GM18520 (cell line): ENCODE measurements around the gene MACROD1.
"Not testable (repeated sequence)": the region's sequence is repeated elsewhere in the genome, so short reads cannot be mapped to it uniquely, and the experiment has no call there.

Experiments
- ATAC-seq: cut with Tn5 transposase; IDR thresholded peaks from one replicate; pipeline ENCODE4 v1.9.1; 2021; ENCODE audit not compliant: unreplicated experiment

MACROD1 gene

DNA sequence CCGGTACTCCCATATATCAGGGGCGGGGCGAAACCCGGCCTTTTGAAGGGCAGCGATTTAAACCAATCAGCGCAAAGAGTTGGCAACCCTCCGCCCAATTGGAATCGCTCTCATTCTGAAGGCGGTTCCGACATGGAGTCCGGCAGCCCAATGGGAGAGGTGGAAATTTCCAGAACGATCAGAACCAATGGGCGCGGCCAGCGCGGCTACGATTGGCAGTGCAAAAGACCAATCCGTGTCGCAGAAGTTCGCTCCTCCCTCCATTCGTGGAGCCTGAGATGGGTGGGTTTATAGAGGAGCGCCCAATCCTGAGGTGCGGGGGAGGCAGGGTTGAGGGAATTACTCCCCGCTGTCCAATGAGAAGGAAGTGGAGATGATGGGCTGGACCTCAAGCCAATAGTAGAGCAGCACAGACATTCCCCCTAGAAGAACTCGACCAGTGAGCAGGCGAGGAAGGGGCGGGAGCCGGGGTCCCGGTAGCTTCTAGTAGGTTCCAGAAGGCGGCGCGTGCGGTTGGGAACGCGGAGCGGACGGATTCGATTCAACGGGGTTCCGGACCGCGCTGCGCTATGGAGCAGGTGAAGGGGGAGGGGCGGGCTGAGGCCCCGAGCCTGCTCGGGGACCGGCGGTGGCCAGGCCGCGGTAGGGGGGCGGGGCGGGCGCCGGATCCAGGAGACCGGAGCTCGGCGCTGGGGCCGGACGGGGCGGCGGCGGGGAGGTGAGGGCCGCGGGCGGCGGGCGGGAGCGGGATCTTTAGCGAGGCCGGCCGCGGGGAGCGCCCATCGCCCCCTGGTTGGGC, 20.0 kb upstream of the MACROD1 start, which contains the start of gene STIP1:
TSS of gene STIP1 (plus strand) at position 479 of the 799 bp plus-strand sequence. CDS start at position 570, 91 bp downstream.
- peak; percentile 84 for ATAC-seq

DNA sequence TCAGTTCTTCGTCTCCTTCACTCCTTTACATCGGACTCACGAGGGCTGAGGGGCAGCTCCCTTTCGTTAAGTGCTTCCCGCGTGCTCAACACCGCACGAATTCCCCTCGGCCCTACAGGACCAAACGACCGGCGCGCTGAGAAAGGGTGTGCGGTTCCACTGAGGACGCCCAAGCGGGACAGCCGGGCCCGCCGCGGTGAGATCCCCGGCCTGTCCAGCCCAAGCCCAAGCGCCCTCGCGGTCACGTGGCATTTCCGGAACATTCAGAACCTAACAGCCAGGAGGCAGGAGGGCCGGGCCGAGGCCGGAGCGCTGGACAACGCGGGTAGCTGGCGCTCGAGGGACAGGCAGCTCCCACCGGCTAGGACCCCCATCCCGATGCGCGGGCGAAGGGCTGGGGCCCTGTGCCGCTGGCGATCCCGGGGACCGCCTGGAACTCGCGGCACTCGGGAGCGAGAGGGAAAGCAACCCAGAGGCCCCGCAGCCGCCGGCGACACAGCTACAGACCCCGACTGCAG, 19.3 kb upstream of the MACROD1 start:
- peak; percentile 17 for ATAC-seq

- ATAC-seq = no peak
Measured at GRCh38 chr11:64183890-64184289, 18.0 kb upstream of the MACROD1 start.

GRCh38 chr11:64181506-64182411, 15.8 kb upstream of the MACROD1 start:
- no peak for ATAC-seq

- no peak for ATAC-seq
Measured at GRCh38 chr11:64180891-64181290, 15.0 kb upstream of the MACROD1 start.

- ATAC-seq = no peak
Measured at GRCh38 chr11:64178951-64179639, 13.2 kb upstream of the MACROD1 start.

GRCh38 chr11:64178203-64178602, 12.3 kb upstream of the MACROD1 start:
- ATAC-seq = no peak

DNA sequence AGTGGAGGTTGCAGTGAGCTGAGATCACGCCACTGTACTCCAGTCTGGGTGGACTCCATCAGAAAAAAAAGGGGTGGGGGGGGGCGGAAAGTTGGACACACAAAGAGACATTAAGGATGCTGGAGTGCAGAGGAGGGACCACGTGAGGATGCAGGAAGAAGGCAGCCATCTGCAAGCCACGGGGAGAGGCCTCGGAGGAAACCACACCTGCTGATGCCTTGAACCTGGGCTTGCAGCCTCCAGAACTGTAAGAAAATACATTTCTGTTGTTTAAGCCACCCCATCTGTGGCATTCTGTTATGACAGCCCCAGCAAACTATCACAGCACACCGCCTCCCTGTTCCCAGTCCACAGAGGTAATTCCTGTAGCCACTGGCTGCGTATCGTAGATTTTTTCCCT, 10.8 kb upstream of the MACROD1 start:
- ATAC-seq = no peak

DNA sequence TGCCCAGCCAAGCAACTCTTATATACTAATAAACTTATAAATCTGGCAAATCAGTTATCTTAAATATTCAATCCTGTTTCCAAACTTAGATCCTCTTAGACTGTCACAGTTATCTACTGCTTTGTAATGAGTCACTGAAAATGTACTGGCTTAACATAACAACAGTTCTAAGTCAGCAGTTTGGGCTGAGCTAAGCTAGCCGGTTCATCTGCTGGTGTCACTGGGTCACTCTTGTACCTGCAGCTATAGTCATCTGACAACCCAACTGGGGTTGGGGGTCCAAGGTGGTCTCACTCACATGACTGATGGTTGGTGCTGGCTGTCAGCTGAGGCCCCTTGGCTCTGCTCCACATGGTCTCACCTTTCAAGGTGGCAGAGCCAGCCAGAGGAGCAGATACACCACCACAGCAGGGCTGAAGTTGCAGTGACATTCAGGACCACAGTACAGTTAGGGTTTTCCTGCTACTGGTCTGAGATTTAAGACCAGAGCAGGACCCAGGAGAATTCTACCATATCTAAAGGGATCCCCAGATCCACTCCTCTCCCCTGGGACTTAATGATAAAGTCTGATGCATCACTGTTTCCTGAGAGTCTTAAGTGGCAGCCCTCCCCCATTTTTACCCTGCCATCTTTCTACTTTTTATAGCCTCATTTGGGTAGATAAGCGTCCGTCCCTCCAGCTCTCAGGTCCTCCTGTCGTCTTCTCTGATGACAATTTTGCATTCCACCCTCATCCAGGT, 7.9 kb upstream of the MACROD1 start:
- ATAC-seq = no peak

DNA sequence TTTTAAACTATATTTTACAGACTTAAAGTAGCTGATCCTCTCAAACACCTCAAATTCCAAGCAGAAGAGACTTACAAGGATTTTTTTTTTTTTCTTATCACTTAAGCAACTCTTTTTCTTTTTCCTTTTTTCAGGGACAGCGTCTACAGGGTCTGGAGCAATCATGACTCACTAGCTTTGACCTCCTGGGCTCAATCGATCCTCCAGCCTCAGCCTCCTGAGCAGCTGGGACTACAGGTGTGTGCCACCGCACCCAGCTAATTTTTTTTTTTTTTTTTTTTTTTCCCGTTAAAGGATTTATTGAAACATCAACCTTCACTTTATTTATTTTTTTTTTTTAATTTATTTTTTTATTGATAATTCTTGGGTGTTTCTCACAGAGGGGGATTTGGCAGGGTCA, 4.5 kb upstream of the MACROD1 start:
- no peak for ATAC-seq

DNA sequence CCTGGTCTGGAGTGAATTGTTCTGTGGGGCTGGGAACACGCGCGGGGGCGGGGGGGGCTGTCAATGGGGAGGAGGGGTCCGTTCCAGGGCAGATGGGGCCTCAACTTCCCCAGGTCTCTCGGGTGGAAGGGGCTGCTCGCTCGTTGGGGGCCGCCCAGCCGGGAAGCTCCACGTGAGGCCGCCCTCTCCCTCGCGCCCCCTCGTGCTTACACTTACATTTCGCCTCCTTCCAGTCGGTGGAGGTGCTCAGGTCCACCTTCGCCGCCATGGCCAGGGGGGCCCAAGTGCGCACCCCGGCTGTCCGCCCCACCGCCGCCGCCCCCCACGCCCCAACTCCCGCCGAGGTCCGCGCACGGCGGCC, 452 bp downstream of the MACROD1 start:
- no peak for ATAC-seq

DNA sequence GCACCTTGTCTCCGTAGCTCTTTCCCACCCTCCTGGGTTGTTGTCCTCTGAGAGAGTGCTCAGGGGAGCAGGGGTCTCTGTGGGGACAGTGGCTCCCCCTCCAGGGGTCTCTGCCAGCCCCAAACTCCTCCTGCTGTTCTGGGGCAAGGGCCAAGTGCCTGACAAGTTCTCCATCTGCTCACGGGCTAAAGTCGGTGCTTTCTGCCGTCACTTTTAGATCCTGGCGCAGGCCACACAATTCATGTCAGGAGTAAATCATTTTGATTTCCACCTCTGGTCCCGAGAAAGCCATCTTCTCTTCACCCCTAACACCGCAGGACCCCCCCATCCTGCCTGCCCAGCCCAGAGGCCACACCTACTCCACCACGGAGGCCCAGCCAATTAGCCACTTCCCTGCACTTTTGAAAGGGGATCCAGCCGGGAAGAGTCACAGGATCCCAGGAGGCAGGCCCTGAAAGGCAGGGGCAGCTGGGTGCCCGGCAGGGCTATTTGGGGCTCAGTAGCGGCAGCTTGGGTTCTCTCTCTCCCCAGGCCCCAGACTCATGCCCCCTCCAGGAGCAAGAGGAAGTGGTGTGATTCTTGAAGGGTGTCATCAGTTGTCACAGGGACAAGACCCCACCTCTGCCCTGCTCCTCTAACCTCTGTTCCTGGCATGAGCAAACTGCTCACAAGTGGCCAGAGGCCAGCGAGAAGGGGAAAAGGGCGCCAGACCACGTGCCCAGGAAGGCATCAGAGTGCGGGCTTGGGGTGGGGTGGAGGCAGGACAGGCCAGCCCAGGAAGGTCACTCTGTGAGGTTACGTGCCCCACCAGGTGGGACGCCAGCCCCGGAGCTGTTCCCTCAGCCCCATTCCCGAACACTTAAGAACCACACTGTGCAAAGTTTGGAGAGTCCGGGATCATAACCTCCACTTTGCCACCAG, 1.3 kb downstream of the MACROD1 start:
- no peak for ATAC-seq

DNA sequence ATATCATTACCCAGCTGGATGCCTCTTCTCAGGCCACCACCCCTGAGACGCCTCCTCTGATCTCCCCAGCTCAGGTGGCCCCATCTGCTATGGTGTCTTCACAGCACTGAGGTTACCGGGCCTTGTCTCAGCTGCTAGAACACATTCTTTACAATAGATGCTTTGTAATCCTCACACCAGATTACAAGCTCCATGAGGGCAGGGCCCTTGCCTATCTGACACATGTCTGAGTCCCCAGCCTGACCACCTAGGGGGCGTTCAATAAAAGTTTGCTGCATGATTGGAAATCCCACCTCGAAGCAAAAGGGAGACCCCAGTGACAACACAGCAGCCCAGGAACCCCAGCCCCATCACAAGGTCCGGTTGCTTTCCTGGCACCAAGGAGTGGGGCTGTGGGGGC, 2.0 kb downstream of the MACROD1 start:
- ATAC-seq = no peak

- ATAC-seq = not testable (repeated sequence)
Measured at GRCh38 chr11:64162769-64163168, 3.1 kb downstream of the MACROD1 start.

- no peak for ATAC-seq
Measured at GRCh38 chr11:64161037-64161436, 4.9 kb downstream of the MACROD1 start.

DNA sequence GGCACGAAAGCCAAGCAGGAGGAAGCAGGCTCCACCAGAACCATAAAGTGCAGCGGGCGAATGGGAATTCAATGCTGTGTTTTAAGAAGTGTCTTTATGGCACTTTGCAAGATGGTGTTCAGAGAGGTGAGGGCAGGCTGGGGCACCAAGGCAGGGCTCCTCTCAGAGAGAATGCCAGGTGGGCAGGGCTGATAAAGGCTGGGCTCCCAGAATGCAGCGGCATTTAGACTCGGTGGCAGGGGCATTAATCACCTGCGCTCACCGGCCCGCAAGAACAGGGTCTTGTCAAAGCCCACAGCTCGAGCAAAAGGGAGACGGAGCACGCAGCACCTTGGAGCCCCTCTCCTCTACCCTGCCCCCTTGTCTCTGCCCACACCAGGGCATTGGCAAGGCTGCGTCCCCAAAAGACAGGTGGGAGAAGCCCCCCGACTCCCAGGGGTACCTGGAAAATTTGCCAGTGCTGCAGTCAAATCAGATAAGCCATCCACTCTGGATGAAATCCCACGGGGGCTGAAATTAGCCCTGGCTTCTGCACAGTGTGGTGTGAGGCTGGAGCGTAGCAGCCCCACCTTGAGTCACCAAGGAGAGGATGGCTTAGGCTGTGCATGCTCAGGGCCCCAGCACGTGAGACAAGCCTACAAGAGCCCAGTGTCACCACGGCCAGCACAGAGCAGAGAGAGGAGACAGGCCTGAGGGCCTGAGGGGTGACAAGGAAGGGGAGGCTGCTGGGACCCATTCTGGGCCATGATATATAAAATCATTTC, 8.1 kb downstream of the MACROD1 start:
- no peak for ATAC-seq

- ATAC-seq = no peak
Measured at GRCh38 chr11:64156235-64157011, 9.5 kb downstream of the MACROD1 start.

DNA sequence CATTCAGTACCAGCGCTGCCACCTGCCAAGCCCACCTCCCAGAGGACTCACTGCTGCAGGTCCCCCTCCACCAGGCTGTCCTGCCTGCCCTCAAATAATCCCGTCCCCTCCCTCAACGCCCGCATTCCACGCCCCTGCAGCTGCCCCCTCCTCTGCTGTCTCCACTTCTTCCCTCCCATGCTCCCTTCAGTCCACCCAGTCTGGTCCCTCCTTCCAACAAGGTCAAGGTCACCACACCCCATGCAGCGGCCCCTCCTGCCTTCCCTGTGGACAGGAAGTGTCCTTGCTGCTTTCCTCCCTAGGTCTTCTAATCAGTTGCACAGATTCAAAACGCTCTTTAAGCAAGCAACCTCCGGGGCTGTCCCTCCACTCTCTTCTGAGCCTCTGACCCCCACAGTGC, 12.1 kb downstream of the MACROD1 start:
- ATAC-seq = no peak
